ENCODE measurements around the gene CD163.
"Not testable (repeated sequence)": the region's sequence is repeated elsewhere in the genome, so short reads cannot be mapped to it uniquely, and the experiment has no call there.

Gene CD163

DNA sequence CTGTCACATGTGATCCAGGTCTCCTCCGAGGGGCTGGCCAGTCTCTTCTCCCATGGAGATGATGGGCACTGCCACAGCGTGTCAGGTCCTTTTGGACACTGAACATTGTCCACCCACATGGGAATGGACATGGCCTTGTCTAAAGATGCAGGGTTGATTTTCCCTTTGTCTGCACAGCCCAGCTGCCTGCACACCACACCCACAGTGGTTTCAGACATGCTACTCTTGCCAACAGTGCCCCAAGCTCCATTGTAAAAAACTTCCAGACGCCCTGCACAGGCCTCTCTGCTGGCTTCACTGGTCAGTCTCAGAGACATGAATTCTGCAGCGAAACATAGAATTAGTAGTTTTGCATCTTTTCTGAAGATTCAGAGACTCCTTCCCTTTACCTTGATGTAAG, 18.5 kb downstream of the CD163 start:
- H3K9me3 Mint-ChIP-seq = no peaks in the 10 kb centered on the region
- no peaks in the 10 kb centered on the region for H3K4me1 Mint-ChIP-seq
- no peak for ATAC-seq (ENCODE audit: low read depth)
- no peak overlapping the region for H3K27ac Mint-ChIP-seq
- H3K4me3 Mint-ChIP-seq = no peak overlapping the region
- H3K27me3 Mint-ChIP-seq = peaks cover 2% of the 10 kb centered on the region
- no peak for DNase-seq (ENCODE audit: low spot score in 2 of 2)
- no peaks in the 10 kb centered on the region for H3K36me3 Mint-ChIP-seq

DNA sequence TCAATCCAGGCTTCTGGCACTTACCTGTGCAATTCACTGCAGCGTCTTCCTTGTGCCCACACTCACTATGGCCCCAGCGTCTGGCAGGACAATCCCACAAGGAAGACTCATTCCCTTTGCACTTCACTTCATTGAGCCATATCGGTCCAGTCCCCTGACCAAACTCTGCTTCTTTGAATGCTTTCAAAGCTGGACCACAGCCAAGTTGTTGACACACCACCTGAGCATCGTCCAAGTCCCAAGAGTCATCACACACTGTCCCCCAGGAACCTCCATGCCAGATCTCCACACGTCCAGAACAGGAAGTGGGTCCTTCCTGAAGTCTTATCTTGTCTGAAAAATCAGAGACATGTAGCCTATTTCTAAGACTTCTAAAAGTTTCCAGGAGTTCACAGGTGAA, 20.2 kb downstream of the CD163 start:
- DNase-seq (ENCODE audit: low spot score in 2 of 2) (no peak), ATAC-seq (ENCODE audit: low read depth) (no peak)
- peaks cover 2% of the 10 kb centered on the region for H3K27me3 Mint-ChIP-seq
- no peak overlapping the region for H3K27ac Mint-ChIP-seq
- no peaks in the 10 kb centered on the region for H3K4me1 Mint-ChIP-seq
- H3K9me3 Mint-ChIP-seq = no peaks in the 10 kb centered on the region
- H3K36me3 Mint-ChIP-seq = no peaks in the 10 kb centered on the region
- no peak overlapping the region for H3K4me3 Mint-ChIP-seq

DNA sequence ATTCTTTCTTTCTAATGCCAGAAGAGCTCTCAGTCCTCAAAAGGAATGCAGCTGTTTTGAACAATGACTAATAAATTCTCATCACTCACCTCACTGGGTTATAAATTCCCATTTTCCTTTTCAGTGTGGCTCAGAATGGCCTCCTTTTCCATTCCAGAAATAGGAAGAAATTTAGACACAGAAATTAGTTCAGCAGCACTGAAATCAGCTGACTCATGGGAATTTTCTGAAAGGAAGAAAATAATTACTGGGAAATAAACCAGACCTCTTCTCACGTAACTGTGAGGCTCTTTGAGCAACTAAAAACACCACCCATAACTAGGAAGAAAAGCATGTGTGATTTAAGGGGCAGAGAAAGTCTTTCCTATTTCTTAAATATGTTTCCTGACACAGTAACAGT, 23.8 kb downstream of the CD163 start:
- H3K4me1 Mint-ChIP-seq = no peaks in the 10 kb centered on the region
- H3K27me3 Mint-ChIP-seq = no peaks in the 10 kb centered on the region
- peaks cover 1% of the 10 kb centered on the region for H3K9me3 Mint-ChIP-seq
- H3K36me3 Mint-ChIP-seq = no peaks in the 10 kb centered on the region
- H3K27ac Mint-ChIP-seq = no peak overlapping the region
- DNase-seq (ENCODE audit: low spot score in 2 of 2) = no peak
- H3K4me3 Mint-ChIP-seq = no peak overlapping the region
- no peak for ATAC-seq (ENCODE audit: low read depth)

DNA sequence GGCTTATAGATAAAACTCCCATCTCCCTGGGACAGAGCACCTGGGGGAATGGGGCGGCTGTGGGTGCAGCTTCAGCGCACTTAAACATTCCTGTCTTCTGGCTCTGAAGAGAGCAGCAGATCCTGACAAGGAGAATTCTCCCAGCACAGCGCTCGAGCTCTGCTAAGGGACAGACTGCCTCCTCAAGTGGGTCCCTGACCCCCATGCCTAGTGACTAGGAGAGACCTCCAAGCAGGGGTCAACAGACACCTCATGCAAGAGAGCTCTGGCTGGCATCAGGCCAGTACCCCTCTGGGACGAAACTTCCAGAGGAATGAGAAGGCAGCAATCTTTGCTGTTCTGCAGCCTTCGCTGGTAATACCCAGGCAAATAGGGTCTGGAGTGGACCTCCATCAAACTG, 31.5 kb downstream of the CD163 start:
- no peaks in the 10 kb centered on the region for H3K4me1 Mint-ChIP-seq
- DNase-seq (ENCODE audit: low spot score in 2 of 2) (no peak), ATAC-seq (ENCODE audit: low read depth) (no peak)
- H3K27ac Mint-ChIP-seq = no peak overlapping the region
- H3K9me3 Mint-ChIP-seq = peaks cover 15% of the 10 kb centered on the region
- H3K27me3 Mint-ChIP-seq = peaks cover 9% of the 10 kb centered on the region
- H3K36me3 Mint-ChIP-seq = peaks cover 2% of the 10 kb centered on the region
- no peak overlapping the region for H3K4me3 Mint-ChIP-seq

DNA sequence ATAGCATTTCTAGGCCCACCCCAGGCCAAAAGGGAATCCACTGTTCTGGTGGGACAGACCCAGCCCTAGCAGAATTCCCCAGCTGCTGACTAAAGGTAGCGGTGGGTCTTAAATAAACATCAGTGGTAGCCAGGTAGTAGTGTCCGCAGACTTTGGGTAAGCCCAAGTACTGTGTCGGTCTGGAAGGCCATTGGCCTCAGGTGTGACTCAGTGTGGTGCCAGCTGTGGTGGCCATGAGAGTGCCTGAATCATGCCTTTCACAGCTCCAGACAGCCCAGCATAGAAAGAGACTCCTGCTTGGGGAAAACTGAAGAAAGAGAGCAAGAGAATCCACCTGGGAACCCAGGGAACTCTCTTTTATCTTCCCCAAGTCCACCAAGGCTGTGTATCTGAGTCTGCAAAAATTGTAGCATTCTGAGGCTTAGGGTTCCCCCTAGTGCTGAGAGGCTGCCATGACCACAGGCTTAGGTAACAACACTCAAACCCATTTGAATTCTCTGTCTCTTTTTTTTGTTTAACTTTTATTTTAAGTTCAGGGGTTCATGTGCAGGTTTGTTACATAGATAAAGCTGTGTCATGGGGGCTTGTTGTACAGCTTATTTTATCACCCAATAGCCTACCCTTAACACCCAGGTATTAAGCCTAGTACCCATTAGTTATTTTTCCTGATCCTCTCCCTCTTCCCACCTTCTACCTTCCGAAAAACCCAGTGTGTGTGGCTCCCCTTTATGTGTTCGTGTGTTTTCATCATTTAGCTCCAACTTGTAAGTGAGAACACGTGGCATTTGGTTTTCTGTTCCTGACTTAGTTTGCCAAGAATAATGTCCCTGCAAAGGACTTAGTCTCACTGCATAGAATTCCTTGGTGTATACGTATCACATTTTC, 43.0 kb downstream of the CD163 start:
- DNase-seq (ENCODE audit: low spot score in 2 of 2) (peak; percentile 1 to 33), ATAC-seq (ENCODE audit: low read depth) (peak; percentile 42)
- Mint-ChIP-seq H3K27ac (no peak overlapping the region), H3K36me3 (no peaks in the 10 kb centered on the region), H3K4me3 (no peak overlapping the region), H3K27me3 (peaks cover 7% of the 10 kb centered on the region), H3K4me1 (no peaks in the 10 kb centered on the region), H3K9me3 (peaks cover under 1% of the 10 kb centered on the region)

DNA sequence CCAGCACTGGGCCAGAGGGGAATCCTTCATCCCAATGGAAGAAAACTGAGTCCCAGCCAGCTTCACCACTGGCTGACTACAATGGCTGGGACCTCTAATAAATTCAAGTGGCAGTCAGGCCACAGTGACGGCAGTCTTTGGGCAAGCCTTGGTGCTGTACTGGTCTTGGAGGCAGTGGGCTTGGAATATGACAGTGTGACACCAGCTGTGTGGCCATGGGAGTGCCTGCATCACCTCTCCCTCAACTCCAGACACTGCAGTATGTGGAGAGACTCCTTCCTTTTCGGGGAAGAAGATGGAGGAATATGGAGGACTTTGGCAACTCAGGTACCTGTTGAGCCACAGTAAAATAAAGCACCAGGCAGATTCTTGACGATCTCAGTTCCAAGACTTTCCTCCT, 43.6 kb downstream of the CD163 start:
- no peak for DNase-seq (ENCODE audit: low spot score in 2 of 2)
- Mint-ChIP-seq H3K27me3 (peaks cover 5% of the 10 kb centered on the region), H3K9me3 (no peaks in the 10 kb centered on the region), H3K4me3 (no peak overlapping the region), H3K27ac (no peak overlapping the region), H3K4me1 (no peaks in the 10 kb centered on the region), H3K36me3 (no peaks in the 10 kb centered on the region)
- ATAC-seq (ENCODE audit: low read depth) = no peak

DNA sequence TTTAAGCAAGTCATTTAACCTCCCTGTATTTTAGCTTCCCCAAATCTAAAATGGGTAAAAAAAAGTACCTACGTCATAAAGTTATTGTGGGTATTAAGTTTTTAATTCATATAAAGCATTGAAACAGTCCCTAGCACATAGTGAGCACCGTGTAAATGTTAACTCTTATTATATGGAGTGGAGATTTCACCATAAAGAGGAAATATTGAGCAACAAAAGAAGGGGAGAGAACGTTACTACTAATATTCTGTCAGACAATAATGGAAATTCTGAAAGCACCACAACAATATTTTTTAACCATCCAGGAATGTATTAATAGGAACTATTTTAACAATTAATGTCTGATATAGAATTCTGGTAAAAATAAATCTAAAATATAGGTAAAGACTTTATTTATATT, 51.8 kb downstream of the CD163 start:
- DNase-seq (ENCODE audit: low spot score in 2 of 2) (no peak), ATAC-seq (ENCODE audit: low read depth) (no peak)
- H3K4me3 Mint-ChIP-seq = no peak overlapping the region
- H3K4me1 Mint-ChIP-seq = no peaks in the 10 kb centered on the region
- H3K9me3 Mint-ChIP-seq = peaks cover 7% of the 10 kb centered on the region
- H3K27ac Mint-ChIP-seq = no peak overlapping the region
- H3K36me3 Mint-ChIP-seq = no peaks in the 10 kb centered on the region
- peaks cover 6% of the 10 kb centered on the region for H3K27me3 Mint-ChIP-seq

DNA sequence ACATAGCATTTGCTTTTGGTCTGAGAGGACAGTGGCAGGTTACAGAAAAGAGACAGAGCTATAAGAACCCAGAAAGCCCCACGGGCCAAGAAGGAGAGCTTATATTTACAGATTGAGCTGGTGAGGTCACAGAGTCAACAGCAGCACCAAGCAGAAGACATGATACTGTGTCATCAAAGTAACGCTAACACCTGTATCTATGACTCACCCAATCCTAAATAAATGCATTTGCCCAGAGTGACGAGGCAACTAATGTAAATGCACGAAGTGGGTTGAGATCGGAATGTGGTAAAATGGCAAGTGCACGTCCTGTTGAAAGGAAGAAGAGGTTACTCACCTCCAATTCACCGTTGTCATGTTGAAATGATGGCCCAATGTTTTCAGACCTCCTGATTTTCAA, 52.9 kb downstream of the CD163 start:
- no peaks in the 10 kb centered on the region for H3K36me3 Mint-ChIP-seq

DNA sequence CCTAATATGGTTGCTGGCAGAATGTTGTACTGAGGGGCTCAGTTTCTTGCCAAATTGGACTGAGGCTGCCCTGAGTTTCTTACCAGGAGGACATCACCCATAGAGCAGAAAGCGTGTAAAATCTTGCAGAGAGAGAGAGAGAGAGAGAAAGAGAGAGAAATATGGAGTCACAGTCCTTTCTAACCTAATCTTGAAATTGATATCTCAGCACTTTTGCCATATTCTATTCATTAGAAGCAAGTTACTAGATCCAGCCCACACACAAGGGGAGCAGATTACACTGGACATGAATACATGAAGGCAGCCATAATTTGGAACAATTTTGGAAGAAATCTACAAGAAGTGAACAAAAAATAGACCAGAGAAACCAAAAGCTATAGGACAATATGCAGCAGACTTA, 55.5 kb downstream of the CD163 start:
- H3K27ac Mint-ChIP-seq = no peak overlapping the region
- no peak overlapping the region for H3K4me3 Mint-ChIP-seq
- no peaks in the 10 kb centered on the region for H3K4me1 Mint-ChIP-seq
- ATAC-seq (ENCODE audit: low read depth) = no peak
- H3K9me3 Mint-ChIP-seq = peaks cover 1% of the 10 kb centered on the region
- DNase-seq (ENCODE audit: low spot score in 2 of 2) = no peak
- H3K27me3 Mint-ChIP-seq = peaks cover 6% of the 10 kb centered on the region
- H3K36me3 Mint-ChIP-seq = no peaks in the 10 kb centered on the region

More for the DNA sequence above, 52.9 kb downstream of the CD163 start:
- ATAC-seq (ENCODE audit: low read depth) (no peak), DNase-seq (ENCODE audit: low spot score in 2 of 2) (no peak)
- Mint-ChIP-seq H3K9me3 (peaks cover 7% of the 10 kb centered on the region), H3K27me3 (peaks cover 6% of the 10 kb centered on the region), H3K27ac (no peak overlapping the region), H3K4me1 (no peaks in the 10 kb centered on the region), H3K4me3 (no peak overlapping the region)

DNA sequence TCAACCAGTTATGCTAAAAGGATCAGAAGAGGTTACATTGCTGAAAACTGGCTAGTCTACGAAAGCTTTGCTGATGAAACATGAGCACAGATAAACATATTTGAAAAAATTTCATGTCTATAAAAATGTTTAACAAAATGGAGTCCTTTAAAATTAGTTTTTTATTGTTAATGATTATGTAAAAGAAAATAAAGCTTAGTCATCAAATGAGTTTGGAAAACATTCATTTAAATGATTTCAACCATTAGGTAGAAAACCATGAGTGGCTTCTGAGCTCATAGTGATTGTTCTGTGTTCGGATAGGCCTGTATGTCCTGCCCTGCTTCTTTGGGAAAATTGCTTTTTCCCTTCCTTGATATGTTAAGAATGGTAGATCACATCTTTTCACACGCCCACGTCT, 59.0 kb downstream of the CD163 start:
- Mint-ChIP-seq H3K27ac (no peak overlapping the region), H3K36me3 (no peaks in the 10 kb centered on the region), H3K4me1 (no peaks in the 10 kb centered on the region), H3K4me3 (no peak overlapping the region), H3K9me3 (no peaks in the 10 kb centered on the region), H3K27me3 (peaks cover 10% of the 10 kb centered on the region)
- ATAC-seq (ENCODE audit: low read depth) (no peak), DNase-seq (ENCODE audit: low spot score in 2 of 2) (no peak)

DNA sequence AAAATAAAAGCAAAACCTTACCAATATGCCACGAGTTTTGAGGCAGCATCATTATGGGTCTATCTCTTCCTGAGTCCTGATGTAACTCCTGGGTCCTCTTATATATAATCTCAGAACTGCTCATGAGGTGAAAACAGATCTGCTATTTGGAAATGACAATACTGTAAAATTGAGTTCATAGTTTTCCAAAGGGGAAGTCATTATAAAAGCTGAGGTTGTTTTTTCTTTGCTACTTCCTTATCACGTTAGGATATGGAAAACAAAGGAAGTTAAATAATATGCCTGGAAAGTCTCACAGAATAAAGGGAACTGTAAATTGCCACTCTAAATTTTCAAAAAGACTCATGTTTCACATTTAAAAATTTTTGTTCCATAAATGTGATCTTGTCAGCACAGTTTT, 59.5 kb downstream of the CD163 start, which contains the start of gene CD163L1:
TSS of gene CD163L1 (minus strand) at position 78 of the 400 bp plus-strand sequence. CDS start at position 52, 26 bp downstream.
- Mint-ChIP-seq H3K27ac (no peak within 1 kb of the TSS), H3K4me1 (no peaks in the 10 kb centered on the region), H3K36me3 (no peaks in the 10 kb centered on the region), H3K4me3 (no peak within 1 kb of the TSS), H3K9me3 (no peaks in the 10 kb centered on the region), H3K27me3 (peaks cover 12% of the 10 kb centered on the region)
- ATAC-seq (ENCODE audit: low read depth) (no peak), DNase-seq (ENCODE audit: low spot score in 2 of 2) (no peak)

DNA sequence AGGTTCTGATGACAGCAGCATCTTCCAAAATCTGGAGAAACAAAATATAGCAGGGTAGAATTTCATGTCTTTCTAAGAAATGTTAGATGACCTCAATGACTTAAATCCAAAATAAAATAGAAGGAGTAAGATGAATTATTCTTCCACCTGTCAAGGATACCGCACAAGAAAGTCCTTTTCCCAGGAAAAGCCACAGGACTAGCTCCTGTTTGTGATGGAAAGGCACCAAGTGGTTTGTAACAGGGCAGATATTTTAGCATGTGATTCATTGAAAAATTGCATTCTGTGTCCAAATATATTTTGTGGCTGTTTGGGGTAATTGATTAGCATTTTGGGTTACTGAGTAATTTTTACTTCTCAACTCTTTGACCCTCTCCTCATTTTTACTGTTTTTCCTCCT, 62.4 kb downstream of the CD163 start:
- no peak for DNase-seq (ENCODE audit: low spot score in 2 of 2)
- no peaks in the 10 kb centered on the region for H3K36me3 Mint-ChIP-seq
- ATAC-seq (ENCODE audit: low read depth) = no peak
- H3K9me3 Mint-ChIP-seq = no peaks in the 10 kb centered on the region
- H3K27ac Mint-ChIP-seq = no peak overlapping the region
- H3K4me3 Mint-ChIP-seq = no peak overlapping the region
- H3K27me3 Mint-ChIP-seq = peaks cover 10% of the 10 kb centered on the region
- H3K4me1 Mint-ChIP-seq = no peaks in the 10 kb centered on the region

DNA sequence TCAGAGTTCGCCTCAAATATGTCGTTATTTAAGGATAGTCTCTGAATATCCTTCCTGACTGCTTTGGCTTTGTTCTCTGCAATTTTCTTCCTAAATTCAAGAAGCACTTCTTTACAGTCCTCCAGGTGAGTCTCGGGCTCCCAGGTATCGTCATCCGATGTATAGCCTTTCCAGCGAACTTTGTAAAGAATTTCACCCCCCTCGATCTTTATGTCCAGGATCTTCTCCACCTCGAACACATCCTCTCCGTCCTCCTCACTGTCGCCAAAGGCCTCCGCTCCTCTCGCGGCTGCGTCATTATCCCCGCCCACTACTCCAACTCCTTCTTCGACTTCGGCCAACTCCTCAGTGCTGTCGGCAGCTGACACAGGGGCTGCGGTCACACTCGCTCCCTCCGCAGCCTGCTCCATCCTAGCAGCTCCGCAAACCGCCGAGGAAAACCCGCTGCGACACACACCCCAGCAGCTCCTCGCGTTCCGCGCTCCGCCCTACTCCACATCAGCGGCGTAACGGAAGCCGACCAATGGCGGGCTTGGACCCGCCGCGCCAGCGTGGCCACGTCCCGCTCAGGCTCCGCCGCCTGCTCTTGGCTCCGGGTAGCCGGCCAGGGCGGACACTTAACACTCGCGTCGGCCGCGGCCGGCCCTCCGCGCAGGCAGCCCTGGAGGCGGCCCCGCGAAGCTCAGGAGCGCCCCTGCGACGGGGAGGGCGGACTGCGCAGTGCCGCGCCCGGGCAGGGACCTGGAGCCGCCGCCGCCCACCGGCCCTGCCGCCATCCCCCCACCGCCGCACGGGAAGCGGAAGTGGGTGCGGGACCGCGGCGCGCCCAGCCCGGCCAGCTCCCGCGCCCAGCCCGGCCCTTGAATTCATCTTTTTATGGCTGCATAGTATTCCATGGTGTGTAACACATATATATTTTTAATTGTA, 63.7 kb downstream of the CD163 start:
- H3K27ac Mint-ChIP-seq = no peak overlapping the region
- H3K4me1 Mint-ChIP-seq = no peaks in the 10 kb centered on the region
- H3K4me3 Mint-ChIP-seq = no peak overlapping the region
- H3K27me3 Mint-ChIP-seq = peaks cover 10% of the 10 kb centered on the region
- no peaks in the 10 kb centered on the region for H3K9me3 Mint-ChIP-seq
- ATAC-seq (ENCODE audit: low read depth) = no peak
- no peak for DNase-seq (ENCODE audit: low spot score in 2 of 2)
- H3K36me3 Mint-ChIP-seq = no peaks in the 10 kb centered on the region

DNA sequence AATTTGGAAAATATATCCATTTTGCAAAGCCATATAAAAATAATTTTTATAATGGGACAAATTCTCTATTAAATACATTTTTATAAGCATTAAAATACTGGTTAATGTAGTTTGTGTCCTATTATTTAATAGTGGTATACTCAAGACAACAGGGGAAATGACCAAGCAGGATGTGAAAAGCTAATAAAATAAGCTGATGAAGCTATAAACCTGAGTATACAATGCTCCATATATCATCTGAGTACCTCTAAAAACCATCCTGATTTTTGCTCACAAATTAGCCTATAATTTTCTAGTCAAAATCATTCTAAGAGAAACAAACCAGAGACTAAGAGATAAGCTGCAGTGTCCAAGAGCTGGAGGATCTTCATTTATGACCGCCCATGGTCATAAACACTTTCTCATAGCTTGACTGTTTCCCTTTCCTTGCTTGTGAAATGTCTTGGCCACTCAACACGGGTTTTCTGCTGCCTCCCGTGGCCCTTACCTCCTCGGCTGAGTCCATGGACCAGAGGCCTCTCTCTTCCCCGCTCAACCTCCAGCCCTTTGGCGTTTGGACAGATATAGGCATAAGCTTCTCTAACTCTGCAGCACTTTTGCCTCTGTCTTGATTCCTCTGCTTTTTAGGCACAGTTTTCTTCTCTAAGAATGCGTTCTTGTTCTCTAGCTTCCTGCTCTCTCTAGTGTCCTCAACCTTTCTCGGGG, 65.1 kb downstream of the CD163 start:
- not testable (repeated sequence) for H3K9me3 Mint-ChIP-seq; H3K36me3 Mint-ChIP-seq; H3K4me3 Mint-ChIP-seq; H3K27ac Mint-ChIP-seq; H3K4me1 Mint-ChIP-seq; ATAC-seq (ENCODE audit: low read depth); DNase-seq (ENCODE audit: low spot score in 2 of 2)
- H3K27me3 Mint-ChIP-seq = peaks cover 10% of the 10 kb centered on the region

Measured in memory B cell (primary cell).